GM12892 (cell line): Measurements from ENCODE around the gene KIF6.

ENCODE experiments used
- POLR2A ChIP-seq: IDR thresholded peaks from 2 replicates; pipeline ENCODE4 v1.6.1; 2011; ENCODE audit warnings: low read depth, low read length, control low read depth
- POLR2AphosphoS5 ChIP-seq: IDR thresholded peaks from 2 replicates; pipeline ENCODE4 v1.6.1; 2011; ENCODE audit warnings: low read depth, low read length, control low read depth

- TF ChIP-seq POLR2A (no peak), POLR2AphosphoS5 (no peak)
Observed at GRCh38 chr6:39362487-39362865, 362.7 kb downstream of the KIF6 start.
